PFSK-1 (cell line): ENCODE data around the gene PHETA1.

Experiments
- FOXP2 ChIP-seq: optimal IDR thresholded peaks from 2 replicates; pipeline ENCODE3; 2011; ENCODE audit warnings: borderline replicate concordance, control low read depth, inconsistent platforms; ENCODE audit not compliant: insufficient read depth; ENCODE audit errors: extremely low read length, extremely low read depth
- POLR2AphosphoS5 ChIP-seq: IDR thresholded peaks from 2 replicates; pipeline ENCODE4 v1.6.1; 2012; ENCODE audit warnings: low read depth, mild to moderate bottlenecking, control low read depth, low read length, moderate library complexity
- SIN3A ChIP-seq: IDR thresholded peaks from 2 replicates; pipeline ENCODE4 v1.6.1; 2012; ENCODE audit warnings: mild to moderate bottlenecking, low read length, moderate library complexity, borderline replicate concordance; ENCODE audit not compliant: insufficient read depth
- TAF1 ChIP-seq: IDR thresholded peaks from 2 replicates; pipeline ENCODE4 v1.6.1; 2012; ENCODE audit warnings: low read length, control low read depth, borderline replicate concordance; ENCODE audit not compliant: insufficient read depth
- TF ChIP-seq, protein P1 (sequence below), 2 experiments: IDR thresholded peaks; 2 replicates each; pipeline versions ENCODE4 v1.6.1 to v1.8.0; 2011 to 2012; ENCODE audit warnings: low read depth in 2 of 2, low read length in 2 of 2, control low read depth in 1 of 2, inconsistent platforms in 1 of 2, mild to moderate bottlenecking in 1 of 2, moderate library complexity in 1 of 2; ENCODE audit not compliant: insufficient read depth in 1 of 2

The PHETA1 gene

DNA sequence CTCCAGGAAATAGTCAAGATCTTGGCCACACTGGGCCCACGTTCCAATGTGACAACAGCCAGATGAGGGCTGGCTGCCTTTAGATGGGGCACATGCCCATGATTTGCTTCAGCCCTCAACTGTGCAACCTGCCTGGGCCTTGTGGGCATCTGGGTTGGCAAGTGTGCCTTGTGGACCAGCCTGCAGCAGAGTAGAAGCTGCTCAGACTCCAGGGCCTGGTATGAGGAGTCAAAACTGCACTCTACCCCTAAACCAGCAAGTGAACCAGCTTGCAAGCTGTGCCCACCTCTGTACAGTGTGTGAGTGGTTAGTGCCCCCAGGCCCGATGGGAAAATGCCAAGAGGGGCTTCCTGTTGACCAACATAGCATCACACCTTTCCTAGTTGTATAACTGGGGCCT lies 17.9 kb downstream of the PHETA1 start:
- TF ChIP-seq FOXP2, result no peak

GRCh38 chr12:111349748-111350520 lies 19.0 kb downstream of the PHETA1 start:
- no peak for TF ChIP-seq TAF1
- no peak for TF ChIP-seq POLR2AphosphoS5
- TF ChIP-seq, protein P1, sequence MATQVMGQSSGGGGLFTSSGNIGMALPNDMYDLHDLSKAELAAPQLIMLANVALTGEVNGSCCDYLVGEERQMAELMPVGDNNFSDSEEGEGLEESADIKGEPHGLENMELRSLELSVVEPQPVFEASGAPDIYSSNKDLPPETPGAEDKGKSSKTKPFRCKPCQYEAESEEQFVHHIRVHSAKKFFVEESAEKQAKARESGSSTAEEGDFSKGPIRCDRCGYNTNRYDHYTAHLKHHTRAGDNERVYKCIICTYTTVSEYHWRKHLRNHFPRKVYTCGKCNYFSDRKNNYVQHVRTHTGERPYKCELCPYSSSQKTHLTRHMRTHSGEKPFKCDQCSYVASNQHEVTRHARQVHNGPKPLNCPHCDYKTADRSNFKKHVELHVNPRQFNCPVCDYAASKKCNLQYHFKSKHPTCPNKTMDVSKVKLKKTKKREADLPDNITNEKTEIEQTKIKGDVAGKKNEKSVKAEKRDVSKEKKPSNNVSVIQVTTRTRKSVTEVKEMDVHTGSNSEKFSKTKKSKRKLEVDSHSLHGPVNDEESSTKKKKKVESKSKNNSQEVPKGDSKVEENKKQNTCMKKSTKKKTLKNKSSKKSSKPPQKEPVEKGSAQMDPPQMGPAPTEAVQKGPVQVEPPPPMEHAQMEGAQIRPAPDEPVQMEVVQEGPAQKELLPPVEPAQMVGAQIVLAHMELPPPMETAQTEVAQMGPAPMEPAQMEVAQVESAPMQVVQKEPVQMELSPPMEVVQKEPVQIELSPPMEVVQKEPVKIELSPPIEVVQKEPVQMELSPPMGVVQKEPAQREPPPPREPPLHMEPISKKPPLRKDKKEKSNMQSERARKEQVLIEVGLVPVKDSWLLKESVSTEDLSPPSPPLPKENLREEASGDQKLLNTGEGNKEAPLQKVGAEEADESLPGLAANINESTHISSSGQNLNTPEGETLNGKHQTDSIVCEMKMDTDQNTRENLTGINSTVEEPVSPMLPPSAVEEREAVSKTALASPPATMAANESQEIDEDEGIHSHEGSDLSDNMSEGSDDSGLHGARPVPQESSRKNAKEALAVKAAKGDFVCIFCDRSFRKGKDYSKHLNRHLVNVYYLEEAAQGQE (IDR thresholded peaks at IDR 0.05; ENCODE audit: insufficient read depth in 1 of 2, low read depth in 2 of 2, low read length in 2 of 2), result no peak
- no peak for TF ChIP-seq SIN3A
- no peak for TF ChIP-seq FOXP2

DNA sequence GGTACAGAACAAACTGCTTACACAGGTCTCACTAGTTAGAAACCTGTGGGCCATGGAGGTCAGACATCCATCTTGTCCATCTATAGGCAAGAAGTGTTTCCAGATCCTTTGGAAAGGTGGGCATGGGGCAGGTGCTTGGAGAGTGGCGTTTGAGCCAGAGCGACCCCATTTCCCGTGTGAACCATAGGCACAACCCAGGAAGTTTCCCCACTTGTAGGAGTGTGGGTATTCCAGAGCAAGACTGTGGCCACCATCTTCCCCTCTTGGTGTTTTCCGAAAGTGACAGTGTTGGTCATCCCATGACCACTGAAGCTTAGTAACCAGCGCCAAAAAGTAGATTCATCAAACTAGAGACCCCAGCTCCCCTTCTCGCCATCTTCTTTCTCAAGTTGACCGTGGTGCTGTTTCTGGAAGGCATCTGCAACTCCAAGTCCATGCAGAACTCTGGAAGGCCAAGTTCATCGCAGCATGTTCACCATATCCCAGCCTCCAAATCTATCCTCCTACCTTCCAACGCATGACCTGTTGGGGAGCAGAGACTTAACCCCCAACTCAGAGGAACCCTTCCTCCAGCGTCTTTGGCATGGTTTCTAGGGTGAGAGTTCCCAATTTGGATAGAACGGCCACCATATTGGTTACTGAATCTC lies 19.7 kb downstream of the PHETA1 start:
- TF ChIP-seq FOXP2 (no peak), TAF1 (no peak), SIN3A (no peak), POLR2AphosphoS5 (no peak)
- TF ChIP-seq, protein P1 (IDR thresholded peaks at IDR 0.05; ENCODE audit: insufficient read depth in 1 of 2, low read depth in 2 of 2, low read length in 2 of 2), result no peak

- TF ChIP-seq, protein P1 (IDR thresholded peaks at IDR 0.05; ENCODE audit: insufficient read depth in 1 of 2, low read depth in 2 of 2, low read length in 2 of 2), result no peak
- TF ChIP-seq FOXP2, result no peak
- no peak for TF ChIP-seq TAF1
- no peak for TF ChIP-seq POLR2AphosphoS5
- TF ChIP-seq SIN3A, result no peak
Observed at GRCh38 chr12:111347891-111348644, 20.8 kb downstream of the PHETA1 start.

- TF ChIP-seq FOXP2, result no peak
- TF ChIP-seq POLR2AphosphoS5, result no peak
- TF ChIP-seq, protein P1 (IDR thresholded peaks at IDR 0.05; ENCODE audit: insufficient read depth in 1 of 2, low read depth in 2 of 2, low read length in 2 of 2), result no peak
- TF ChIP-seq SIN3A, result no peak
Observed at GRCh38 chr12:111344254-111344875, 24.5 kb downstream of the PHETA1 start.
